ENCODE measurements around the gene CEP170B. TPM values are rescaled to one million over a fixed set of nuclear protein-coding genes. Genes with fewer than 3 reads are reported as not detected.
A peak's percentile ranks its signal among the peaks of the same experiment; 100 is the strongest.

Gene CEP170B
- total and polyA plus RNA-seq, 2 donors from 2014 or later: 8.1 to 42.4 TPM

DNA sequence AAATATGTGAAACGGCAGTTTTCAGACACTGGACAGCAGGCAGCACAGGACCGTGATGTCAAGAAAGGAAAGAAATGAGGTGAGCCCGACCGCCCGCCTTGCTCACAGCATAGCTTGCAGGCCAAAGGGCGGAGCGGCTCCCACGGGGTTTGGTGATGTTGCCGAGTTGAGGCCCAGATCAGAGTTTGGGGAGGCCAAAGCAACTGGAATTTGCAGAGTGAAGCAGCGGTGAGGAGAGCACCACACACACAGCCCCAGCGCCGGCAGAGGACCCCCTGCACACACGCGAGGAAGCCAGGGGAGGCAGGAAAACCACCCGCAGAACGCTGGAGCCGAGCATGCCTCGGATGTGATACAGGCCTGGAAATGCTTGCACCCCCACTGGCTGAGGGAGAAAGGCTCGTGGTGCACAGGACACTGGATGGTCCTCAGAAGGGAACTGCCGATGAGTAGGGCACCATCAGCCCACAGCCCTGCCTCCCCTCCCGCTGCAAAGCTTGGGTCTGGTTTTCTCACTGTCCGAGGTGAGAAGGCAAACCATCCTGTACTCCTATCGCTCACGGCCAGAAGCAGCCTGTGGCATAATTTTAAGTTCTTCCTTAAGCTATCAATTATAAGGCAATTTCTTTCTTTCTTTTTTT, 33.9 kb downstream of the CEP170B start:
- H3K27me3 ChIP-seq (ENCODE audit: control insufficient read depth, insufficient read depth, low read length): no peaks in the 10 kb centered on the region
- no peak overlapping the region for H3K9ac ChIP-seq (ENCODE audit: low read length in 3 of 3)
- no peak overlapping the region for H3K4me3 ChIP-seq (ENCODE audit: low read length in 3 of 3)
- DNase-seq (peak in 3 of 5 donors; percentile 30 to 54 (median 39)), FAIRE-seq (no peak)
- no peaks in the 10 kb centered on the region for H3K9me3 ChIP-seq (ENCODE audit: control insufficient read depth in 2 of 3, insufficient read depth in 1 of 3, low read length in 3 of 3)
- H3K27ac ChIP-seq (ENCODE audit: low read depth in 2 of 2, low read length in 2 of 2): no peak overlapping the region
- peaks cover 0 to 18% (median 6%) of the 10 kb centered on the region in 3 donors for H3K4me1 ChIP-seq (ENCODE audit: control insufficient read depth in 2 of 3, insufficient read depth in 2 of 3, low read depth in 1 of 3, low read length in 3 of 3)
- no peaks in the 10 kb centered on the region for H3K36me3 ChIP-seq (ENCODE audit: control insufficient read depth in 2 of 3, insufficient read depth in 3 of 3, low read length in 3 of 3)
- TF ChIP-seq, protein P1, sequence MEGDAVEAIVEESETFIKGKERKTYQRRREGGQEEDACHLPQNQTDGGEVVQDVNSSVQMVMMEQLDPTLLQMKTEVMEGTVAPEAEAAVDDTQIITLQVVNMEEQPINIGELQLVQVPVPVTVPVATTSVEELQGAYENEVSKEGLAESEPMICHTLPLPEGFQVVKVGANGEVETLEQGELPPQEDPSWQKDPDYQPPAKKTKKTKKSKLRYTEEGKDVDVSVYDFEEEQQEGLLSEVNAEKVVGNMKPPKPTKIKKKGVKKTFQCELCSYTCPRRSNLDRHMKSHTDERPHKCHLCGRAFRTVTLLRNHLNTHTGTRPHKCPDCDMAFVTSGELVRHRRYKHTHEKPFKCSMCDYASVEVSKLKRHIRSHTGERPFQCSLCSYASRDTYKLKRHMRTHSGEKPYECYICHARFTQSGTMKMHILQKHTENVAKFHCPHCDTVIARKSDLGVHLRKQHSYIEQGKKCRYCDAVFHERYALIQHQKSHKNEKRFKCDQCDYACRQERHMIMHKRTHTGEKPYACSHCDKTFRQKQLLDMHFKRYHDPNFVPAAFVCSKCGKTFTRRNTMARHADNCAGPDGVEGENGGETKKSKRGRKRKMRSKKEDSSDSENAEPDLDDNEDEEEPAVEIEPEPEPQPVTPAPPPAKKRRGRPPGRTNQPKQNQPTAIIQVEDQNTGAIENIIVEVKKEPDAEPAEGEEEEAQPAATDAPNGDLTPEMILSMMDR (IDR thresholded peaks at IDR 0.05; ENCODE audit: borderline replicate concordance, extremely low read depth, insufficient read depth): no peak
- intact Hi-C loops (cut with DNase I): no loop called here

DNA sequence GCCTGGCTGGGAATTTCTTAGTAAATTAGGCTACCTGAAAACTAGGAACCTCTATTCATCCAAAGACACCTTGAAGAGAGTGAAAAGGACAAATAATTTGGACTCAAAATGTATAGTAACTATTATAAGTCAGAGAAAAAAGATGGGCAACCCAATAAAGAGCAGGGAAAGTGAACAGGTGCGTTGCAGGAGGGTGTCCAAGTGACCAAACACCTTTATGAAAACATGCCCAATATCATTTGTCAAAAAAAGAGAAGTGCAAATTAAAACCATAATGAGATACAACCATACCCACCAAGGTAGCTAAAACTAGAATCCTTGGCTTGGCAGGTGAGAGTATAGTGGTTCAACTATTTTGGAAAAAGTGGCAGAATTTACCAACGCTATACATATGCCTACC, 34.7 kb downstream of the CEP170B start:
- intact Hi-C loops (cut with DNase I): no loop called here
- FAIRE-seq (no peak), DNase-seq (no peak)
- no peaks in the 10 kb centered on the region for H3K36me3 ChIP-seq (ENCODE audit: control insufficient read depth in 2 of 3, insufficient read depth in 3 of 3, low read length in 3 of 3)
- no peak overlapping the region for H3K4me3 ChIP-seq (ENCODE audit: low read length in 3 of 3)
- no peak overlapping the region for H3K9ac ChIP-seq (ENCODE audit: low read length in 3 of 3)
- H3K4me1 ChIP-seq (ENCODE audit: control insufficient read depth in 2 of 3, insufficient read depth in 2 of 3, low read depth in 1 of 3, low read length in 3 of 3): peaks cover 0 to 12% (median 6%) of the 10 kb centered on the region in 3 donors
- no peak overlapping the region for H3K27ac ChIP-seq (ENCODE audit: low read depth in 2 of 2, low read length in 2 of 2)
- no peaks in the 10 kb centered on the region for H3K9me3 ChIP-seq (ENCODE audit: control insufficient read depth in 2 of 3, insufficient read depth in 1 of 3, low read length in 3 of 3)
- no peaks in the 10 kb centered on the region for H3K27me3 ChIP-seq (ENCODE audit: control insufficient read depth, insufficient read depth, low read length)
- TF ChIP-seq, protein P1 (IDR thresholded peaks at IDR 0.05; ENCODE audit: borderline replicate concordance, extremely low read depth, insufficient read depth): no peak

DNA sequence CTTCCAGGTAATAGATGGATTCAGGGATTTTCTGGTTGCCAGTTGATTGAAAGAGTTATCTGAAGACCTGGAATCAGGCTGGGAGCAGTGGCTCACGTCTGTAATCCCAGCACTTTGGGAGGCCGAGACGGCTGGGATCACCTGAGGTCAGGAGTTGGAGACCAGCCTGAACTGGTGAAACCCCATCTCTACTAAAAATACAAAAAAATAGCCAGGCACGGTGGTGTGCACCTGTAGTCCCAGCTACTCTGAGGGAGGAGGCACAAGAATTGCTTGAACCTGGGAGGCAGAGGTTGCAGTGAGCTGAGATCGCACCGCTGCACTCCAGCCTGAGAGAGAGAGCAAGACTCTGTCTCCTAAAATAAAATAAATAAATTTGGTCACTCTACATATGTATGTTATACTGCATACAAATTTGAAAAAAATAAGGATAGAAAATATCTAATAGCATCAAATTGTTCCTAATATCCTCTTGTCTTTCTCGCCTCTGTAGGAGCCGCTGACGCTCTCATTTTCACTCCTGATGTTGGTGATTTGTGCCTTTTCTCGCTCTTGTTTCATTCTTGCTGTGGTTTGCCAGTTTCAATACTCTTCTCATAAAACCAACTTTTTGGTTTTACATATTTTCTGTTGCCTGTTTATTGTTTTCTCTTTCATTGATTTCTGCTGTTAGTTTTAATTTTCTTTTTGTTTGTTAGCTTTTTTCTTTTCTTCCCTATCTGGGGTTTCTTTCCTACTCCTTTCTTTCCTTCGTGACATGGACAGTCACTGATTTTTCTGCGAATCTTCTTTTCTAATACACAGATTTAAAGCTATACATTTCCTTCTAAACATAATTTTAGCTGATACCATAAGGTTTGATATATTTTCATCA, 35.8 kb downstream of the CEP170B start:
- Histone ChIP-seq H3K9ac (ENCODE audit: low read length in 3 of 3) (no peak overlapping the region), H3K27ac (ENCODE audit: low read depth in 2 of 2, low read length in 2 of 2) (no peak overlapping the region), H3K27me3 (ENCODE audit: control insufficient read depth, insufficient read depth, low read length) (no peaks in the 10 kb centered on the region), H3K9me3 (ENCODE audit: control insufficient read depth in 2 of 3, insufficient read depth in 1 of 3, low read length in 3 of 3) (no peaks in the 10 kb centered on the region), H3K4me3 (ENCODE audit: low read length in 3 of 3) (no peak overlapping the region), H3K36me3 (ENCODE audit: control insufficient read depth in 2 of 3, insufficient read depth in 3 of 3, low read length in 3 of 3) (no peaks in the 10 kb centered on the region), H3K4me1 (ENCODE audit: control insufficient read depth in 2 of 3, insufficient read depth in 2 of 3, low read depth in 1 of 3, low read length in 3 of 3) (peaks cover 0 to 2% (median 0%) of the 10 kb centered on the region in 3 donors)
- peak in 1 of 5 donors; percentile 20 for DNase-seq
- no peak for FAIRE-seq
- TF ChIP-seq, protein P1 (IDR thresholded peaks at IDR 0.05; ENCODE audit: borderline replicate concordance, extremely low read depth, insufficient read depth): no peak
- intact Hi-C loops (cut with DNase I): no loop called here
